ENCODE results near the gene ETV7. TPM values are rescaled to one million over a fixed set of nuclear protein-coding genes. Genes with fewer than 3 reads are reported as not detected.

Gene ETV7
- total RNA-seq, 1 experiment from 2014 or later = not detected

DNA sequence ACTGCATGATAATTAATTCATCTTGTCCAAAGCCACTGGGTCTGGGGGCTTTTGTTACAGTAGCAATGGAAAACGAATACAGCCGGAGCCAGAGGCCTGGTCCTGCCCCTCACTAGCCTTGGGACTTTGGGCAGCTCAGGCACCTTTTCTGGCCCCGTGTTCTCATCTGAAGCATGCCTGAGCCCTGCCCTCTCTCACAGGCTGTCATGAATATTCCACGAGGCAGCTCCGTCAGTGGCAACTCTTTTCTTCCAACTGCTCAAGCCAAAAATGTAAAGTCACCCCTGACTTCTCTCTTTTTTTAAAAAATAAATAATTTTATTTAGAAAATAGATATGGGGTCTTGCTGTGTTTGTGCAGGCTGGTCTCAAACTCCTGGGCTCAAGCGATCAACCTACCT is 56.1 kb downstream of the ETV7 start:
- Histone ChIP-seq H3K27ac (no peak overlapping the region), H3K4me3 (no peak overlapping the region), H3K4me1 (peaks cover 35% of the 10 kb centered on the region), H3K36me3 (no peaks in the 10 kb centered on the region), H3K9me3 (replicated peaks) (no peaks in the 10 kb centered on the region), H3K27me3 (no peaks in the 10 kb centered on the region)
- DNase-seq = no peak

DNA sequence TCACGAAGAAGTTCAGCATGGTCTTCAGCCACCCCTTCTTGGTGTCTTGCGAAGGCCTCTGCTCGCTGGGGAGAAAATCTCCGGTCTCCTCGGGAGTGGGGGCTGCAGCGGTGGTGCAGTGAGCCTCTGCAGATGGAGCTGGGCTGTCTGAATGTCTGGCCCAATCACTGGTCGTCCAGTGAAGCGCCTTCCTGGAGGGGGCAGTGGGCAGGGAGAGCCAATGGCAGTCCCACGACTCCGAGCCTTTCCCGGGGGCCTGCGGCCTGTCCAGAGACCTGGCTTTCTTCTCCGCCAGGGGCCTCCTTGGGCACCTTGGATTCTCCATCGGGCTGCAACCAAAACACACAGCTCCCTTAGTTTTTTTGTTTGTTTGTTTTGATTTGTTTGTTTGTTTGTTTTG is 57.1 kb downstream of the ETV7 start:
- H3K27me3 ChIP-seq = no peaks in the 10 kb centered on the region
- DNase-seq = no peak
- no peak overlapping the region for H3K4me3 ChIP-seq
- H3K4me1 ChIP-seq = peaks cover 44% of the 10 kb centered on the region
- H3K9me3 ChIP-seq (replicated peaks) = no peaks in the 10 kb centered on the region
- H3K36me3 ChIP-seq = no peaks in the 10 kb centered on the region
- no peak overlapping the region for H3K27ac ChIP-seq

- Histone ChIP-seq H3K9me3 (replicated peaks) (no peaks in the 10 kb centered on the region), H3K36me3 (no peaks in the 10 kb centered on the region), H3K4me1 (peaks cover 39% of the 10 kb centered on the region), H3K4me3 (no peak overlapping the region), H3K27ac (no peak overlapping the region), H3K27me3 (no peaks in the 10 kb centered on the region)
- peak in 1 of 2 experiments; percentile 19 for DNase-seq
These were observed 57.6 kb downstream of the ETV7 start for GRCh38 chr6:36329798-36330291.

DNA sequence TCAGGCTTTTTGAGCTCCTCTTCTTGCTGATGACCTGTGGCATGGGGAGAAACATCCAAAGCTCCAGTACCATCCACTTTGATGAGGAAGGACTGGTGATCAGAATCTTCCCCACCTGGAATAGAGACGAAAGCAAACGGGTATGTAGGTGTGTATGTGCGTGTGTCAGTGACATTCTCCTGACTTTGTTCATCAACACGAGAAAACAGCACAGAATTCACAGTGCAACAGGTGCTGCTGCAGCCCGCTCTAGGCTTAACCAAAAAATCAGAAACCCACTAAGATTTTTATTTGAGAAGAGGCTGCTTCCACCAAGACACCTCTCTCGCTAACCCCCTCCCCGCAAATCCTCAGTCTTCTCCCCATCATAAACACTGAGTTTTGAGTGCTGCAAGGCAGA is 58.9 kb downstream of the ETV7 start:
- Histone ChIP-seq H3K27me3 (no peaks in the 10 kb centered on the region), H3K9me3 (replicated peaks) (no peaks in the 10 kb centered on the region)
- DNase-seq = no peak

DNA sequence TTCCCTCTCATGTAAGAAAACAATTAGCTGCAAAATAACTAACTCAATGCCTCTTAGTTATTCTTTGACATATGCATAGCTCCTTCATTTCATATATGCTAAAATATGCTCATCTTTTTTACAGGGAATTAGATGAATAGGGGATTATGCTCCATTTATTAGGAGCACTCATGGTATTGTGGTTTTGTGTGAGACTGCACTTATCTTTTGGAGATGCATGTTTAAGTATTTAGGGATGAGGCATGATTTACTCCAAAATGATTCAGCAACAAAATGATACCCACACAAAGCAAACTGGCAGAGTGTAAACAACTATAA is 59.6 kb downstream of the ETV7 start:
- no peak overlapping the region for H3K27ac ChIP-seq
- no peaks in the 10 kb centered on the region for H3K9me3 ChIP-seq (replicated peaks)
- H3K4me3 ChIP-seq = no peak overlapping the region
- no peak for DNase-seq
- H3K27me3 ChIP-seq = no peaks in the 10 kb centered on the region
- peaks cover 21% of the 10 kb centered on the region for H3K4me1 ChIP-seq
- H3K36me3 ChIP-seq = no peaks in the 10 kb centered on the region

More for the DNA sequence above, 58.9 kb downstream of the ETV7 start:
- Histone ChIP-seq H3K4me1 (peaks cover 27% of the 10 kb centered on the region), H3K27ac (no peak overlapping the region), H3K4me3 (no peak overlapping the region), H3K36me3 (no peaks in the 10 kb centered on the region)

DNA sequence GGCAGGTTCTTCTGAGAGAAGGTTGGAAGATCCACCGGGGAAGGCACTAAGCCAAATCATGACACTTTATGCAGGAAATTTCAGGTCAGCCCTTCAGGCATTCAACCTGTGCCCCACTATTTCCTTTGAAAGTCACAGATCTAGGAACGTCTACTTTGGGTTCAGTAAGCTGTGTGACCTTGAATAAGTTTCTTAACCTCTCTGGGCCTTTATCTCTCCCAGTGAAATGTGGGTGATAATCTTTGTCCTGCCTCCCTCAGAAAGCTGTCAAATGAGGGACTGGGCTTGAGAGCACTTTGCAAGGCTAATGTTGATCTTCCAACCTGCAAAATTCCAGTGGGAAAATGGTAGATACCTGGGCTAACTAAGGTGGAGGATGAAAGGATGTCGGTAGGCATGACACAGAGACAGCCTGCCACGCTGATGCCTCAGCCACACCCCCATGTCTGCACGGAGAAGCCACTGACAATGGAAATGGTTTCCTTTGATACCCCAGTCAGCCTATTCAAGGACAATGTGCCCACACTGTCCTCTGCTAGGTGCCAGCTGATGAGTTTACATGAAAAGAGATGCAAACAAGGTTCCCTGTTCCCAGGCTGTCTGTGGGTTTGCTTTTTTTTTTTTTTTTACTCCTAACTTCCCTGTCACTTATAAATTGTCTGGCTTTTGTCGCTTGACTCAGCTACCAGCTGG is 60.1 kb downstream of the ETV7 start:
- H3K4me1 ChIP-seq = peaks cover 21% of the 10 kb centered on the region
- H3K27ac ChIP-seq = no peak overlapping the region
- DNase-seq = no peak
- no peaks in the 10 kb centered on the region for H3K9me3 ChIP-seq (replicated peaks)
- H3K27me3 ChIP-seq = no peaks in the 10 kb centered on the region
- H3K4me3 ChIP-seq = no peak overlapping the region
- H3K36me3 ChIP-seq = no peaks in the 10 kb centered on the region

DNA sequence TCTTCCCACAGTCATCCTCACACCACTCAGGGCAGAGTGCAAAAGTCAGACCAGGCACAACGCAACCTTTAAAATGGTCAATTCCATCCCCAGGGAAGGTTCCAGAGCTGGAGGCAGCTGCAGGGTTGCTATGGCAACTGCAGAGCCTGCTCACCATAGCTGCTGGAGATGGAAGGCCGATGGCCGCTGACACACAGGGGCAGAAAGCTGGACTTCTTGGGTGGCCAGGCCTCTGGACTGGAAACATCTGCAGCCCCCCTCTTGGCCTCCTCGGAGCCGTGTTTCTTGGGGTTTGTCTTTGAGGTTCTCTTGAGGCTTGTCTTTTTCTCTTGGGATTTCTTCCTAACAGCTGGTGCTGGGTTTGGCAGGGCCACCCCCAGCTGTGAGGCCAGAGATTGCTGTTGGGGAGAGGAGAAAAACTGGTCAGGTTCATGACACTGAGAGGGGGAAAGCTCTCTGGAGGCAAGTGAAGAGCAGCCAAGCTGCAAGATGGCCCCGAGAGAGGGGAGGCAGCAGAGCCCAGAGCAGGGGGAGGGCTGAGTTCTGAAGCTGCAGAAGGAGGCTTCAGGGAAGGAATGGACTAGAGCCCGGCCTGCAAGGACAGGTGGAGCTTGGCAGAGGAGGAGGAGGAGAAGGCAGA is 61.0 kb downstream of the ETV7 start:
- DNase-seq = peak; percentile 83 to 84
- Histone ChIP-seq H3K36me3 (no peaks in the 10 kb centered on the region), H3K27ac (no peak overlapping the region), H3K4me1 (peaks cover 21% of the 10 kb centered on the region), H3K4me3 (no peak overlapping the region), H3K9me3 (replicated peaks) (no peaks in the 10 kb centered on the region), H3K27me3 (no peaks in the 10 kb centered on the region)

DNA sequence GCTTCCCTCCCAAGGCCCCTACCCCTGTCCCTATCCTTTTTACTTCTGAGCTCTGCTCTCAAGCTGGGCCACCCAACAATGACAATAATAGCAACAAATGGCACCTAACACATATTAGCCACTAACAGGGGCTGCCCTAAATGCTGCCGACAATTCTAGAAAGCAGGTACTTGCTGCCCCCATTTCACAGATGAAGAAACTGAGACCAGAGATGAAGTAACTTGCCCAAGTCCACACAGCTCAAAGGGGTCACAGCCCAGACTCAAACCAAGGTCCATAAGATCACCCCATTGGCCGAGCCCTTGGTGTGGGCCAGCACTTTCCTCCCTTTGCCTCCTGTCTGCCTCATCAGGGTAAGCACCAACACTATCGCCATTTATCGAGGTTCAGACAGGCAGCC is 62.8 kb downstream of the ETV7 start:
- Histone ChIP-seq H3K9me3 (replicated peaks) (no peaks in the 10 kb centered on the region), H3K36me3 (no peaks in the 10 kb centered on the region), H3K4me1 (peaks cover 21% of the 10 kb centered on the region), H3K27ac (no peak overlapping the region), H3K4me3 (no peak overlapping the region), H3K27me3 (no peaks in the 10 kb centered on the region)
- DNase-seq = no peak

DNA sequence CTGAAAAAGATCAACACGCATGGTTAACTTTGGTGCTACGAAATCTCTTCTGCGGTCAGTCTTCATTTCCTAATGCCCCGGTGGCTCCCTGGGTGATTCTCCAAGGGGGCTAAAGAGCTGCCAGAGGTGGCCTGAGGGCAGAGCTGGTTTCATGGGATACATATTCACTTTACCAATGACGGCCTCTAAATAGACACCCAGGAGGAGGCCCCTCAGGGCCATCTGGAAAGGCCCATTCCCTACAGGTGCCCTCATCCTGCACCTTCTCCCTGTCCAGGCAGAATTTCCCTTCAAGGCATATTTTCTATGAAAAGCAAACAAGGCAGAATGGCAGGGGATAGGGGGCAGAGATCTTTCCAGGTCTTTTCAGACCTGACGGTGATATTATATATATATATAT is 63.3 kb downstream of the ETV7 start:
- no peaks in the 10 kb centered on the region for H3K9me3 ChIP-seq (replicated peaks)
- H3K27me3 ChIP-seq = no peaks in the 10 kb centered on the region
- H3K4me1 ChIP-seq = peaks cover 21% of the 10 kb centered on the region
- H3K36me3 ChIP-seq = no peaks in the 10 kb centered on the region
- H3K27ac ChIP-seq = no peak overlapping the region
- no peak for DNase-seq
- no peak overlapping the region for H3K4me3 ChIP-seq

GRCh38 chr6:36323062-36323461 is 64.4 kb downstream of the ETV7 start:
- no peaks in the 10 kb centered on the region for H3K9me3 ChIP-seq (replicated peaks)
- no peaks in the 10 kb centered on the region for H3K27me3 ChIP-seq
- peaks cover 21% of the 10 kb centered on the region for H3K4me1 ChIP-seq
- DNase-seq = no peak
- H3K4me3 ChIP-seq = no peak overlapping the region
- H3K36me3 ChIP-seq = no peaks in the 10 kb centered on the region
- no peak overlapping the region for H3K27ac ChIP-seq

DNA sequence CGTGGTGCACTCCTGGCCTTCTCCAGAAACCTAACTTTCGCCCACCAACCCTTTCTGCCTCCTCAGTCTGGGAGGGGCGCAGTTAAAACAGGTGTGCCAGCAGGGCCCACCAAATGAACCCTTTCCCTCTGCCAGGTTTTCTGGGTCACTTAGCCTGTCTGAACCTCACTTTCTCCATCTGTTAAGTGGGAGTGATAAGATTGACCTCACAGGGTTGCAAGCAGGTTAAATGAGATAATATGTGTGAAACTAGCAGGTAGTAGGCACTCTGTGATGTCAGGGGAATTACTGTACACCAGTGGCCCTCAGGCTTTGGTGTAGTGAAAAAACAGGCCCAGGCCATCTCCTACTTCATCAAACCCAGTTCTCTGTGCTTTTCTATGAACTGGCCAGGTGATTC is 64.9 kb downstream of the ETV7 start:
- no peaks in the 10 kb centered on the region for H3K36me3 ChIP-seq
- no peak overlapping the region for H3K27ac ChIP-seq
- peaks cover 21% of the 10 kb centered on the region for H3K4me1 ChIP-seq
- no peak for DNase-seq
- no peak overlapping the region for H3K4me3 ChIP-seq
- no peaks in the 10 kb centered on the region for H3K27me3 ChIP-seq
- no peaks in the 10 kb centered on the region for H3K9me3 ChIP-seq (replicated peaks)

DNA sequence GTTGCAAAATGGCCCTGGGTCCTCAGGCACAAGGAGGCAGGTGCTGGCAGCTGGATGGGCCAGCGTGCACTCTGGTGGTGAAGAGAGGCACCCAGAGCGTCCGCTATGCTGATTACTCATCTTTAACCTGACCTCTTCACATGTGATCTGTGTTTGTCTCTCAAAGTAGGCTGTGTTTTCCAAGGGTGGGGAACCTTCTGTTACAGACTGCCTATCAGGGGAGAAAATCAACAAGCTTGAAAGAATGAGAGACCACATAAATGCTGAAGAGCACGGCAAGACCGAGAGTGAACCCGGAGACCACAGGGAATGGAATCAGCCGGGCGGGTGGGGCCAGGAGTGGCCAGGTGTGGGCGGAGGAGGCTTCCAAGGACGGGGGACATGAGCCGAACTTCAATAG is 67.0 kb downstream of the ETV7 start:
- peaks cover under 1% of the 10 kb centered on the region for H3K4me1 ChIP-seq
- H3K27me3 ChIP-seq = no peaks in the 10 kb centered on the region
- no peaks in the 10 kb centered on the region for H3K9me3 ChIP-seq (replicated peaks)
- H3K27ac ChIP-seq = no peak overlapping the region
- H3K36me3 ChIP-seq = no peaks in the 10 kb centered on the region
- no peak for DNase-seq
- no peak overlapping the region for H3K4me3 ChIP-seq

DNA sequence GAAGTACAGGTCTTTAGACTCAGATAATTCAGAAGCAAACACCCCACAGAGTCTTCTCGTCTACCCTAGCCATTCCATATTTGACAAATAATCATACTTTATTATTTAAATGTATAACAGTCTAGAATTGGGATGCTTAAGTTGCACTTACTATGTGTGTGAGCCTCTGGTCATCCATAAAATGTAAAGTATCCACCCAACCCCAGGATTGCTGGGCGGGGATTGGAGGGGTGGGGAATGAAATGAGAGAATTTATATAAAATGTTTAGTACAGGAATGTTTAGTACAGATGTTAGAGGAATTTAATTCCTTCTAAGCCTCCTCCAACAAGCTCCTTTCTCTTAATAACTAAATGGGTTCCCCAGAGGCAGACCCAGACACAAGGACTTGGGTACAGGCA is 67.6 kb downstream of the ETV7 start:
- no peaks in the 10 kb centered on the region for H3K27me3 ChIP-seq
- no peak overlapping the region for H3K27ac ChIP-seq
- H3K9me3 ChIP-seq (replicated peaks) = no peaks in the 10 kb centered on the region
- H3K4me1 ChIP-seq = no peaks in the 10 kb centered on the region
- no peak for DNase-seq
- H3K4me3 ChIP-seq = no peak overlapping the region
- H3K36me3 ChIP-seq = no peaks in the 10 kb centered on the region

DNA sequence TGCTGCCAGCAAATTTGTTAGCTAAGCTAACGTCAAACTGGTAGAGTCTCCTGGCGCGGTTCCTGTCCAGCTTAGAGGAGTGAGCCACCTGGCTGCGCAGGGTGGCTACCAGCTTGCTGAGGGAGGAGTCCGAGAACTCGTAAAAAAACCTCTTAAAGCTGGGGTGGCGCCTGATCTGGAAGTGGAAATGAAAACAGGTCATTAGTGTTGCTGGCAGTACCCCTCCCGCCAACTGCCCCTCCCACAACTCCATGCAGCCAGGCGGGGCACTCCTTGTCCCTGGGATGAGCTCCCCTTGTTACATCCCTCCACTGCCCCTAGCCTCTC is 68.1 kb downstream of the ETV7 start:
- H3K27ac ChIP-seq = no peak overlapping the region

DNA sequence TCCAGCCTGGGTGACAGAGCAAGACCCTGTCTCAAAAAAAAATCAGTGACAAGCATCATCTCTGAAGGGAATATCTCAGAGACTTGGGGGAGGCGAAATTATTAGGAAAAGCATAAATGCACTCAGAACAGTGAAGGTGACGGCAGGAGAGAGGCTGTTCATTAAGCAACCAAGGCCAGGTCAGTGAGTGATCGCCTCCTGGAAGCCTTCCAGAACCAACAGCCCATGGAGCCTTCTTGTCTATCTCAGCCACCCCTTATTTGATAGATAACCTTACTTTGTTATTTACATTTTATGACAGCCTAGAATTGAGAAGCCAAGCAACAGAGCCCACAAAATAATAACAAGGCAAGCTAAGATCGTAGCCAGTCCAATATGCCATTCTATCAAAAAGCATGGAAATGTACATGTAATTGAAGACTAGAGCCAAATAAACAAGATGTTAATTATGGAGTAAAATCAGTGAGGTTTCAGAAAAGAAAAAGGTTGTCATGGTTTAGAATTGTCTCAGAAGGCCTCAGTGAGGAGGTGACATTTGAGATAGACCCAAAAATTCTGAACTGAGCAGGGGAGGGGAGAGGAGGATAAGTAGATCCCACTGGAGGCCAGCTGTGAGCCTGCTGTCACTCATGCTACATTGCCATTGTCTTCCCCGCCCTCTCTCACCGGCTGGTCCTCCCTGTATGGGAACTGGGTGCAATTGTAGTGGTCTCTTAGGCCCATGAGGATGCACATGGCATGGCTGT is 68.6 kb downstream of the ETV7 start:
- Histone ChIP-seq H3K4me1 (no peaks in the 10 kb centered on the region), H3K27ac (no peak overlapping the region), H3K9me3 (replicated peaks) (no peaks in the 10 kb centered on the region), H3K4me3 (no peak overlapping the region), H3K36me3 (no peaks in the 10 kb centered on the region), H3K27me3 (no peaks in the 10 kb centered on the region)
- no peak for DNase-seq

More for the DNA sequence above, 68.1 kb downstream of the ETV7 start:
- Histone ChIP-seq H3K27me3 (no peaks in the 10 kb centered on the region), H3K36me3 (no peaks in the 10 kb centered on the region), H3K4me3 (no peak overlapping the region), H3K9me3 (replicated peaks) (no peaks in the 10 kb centered on the region), H3K4me1 (no peaks in the 10 kb centered on the region)
- DNase-seq = no peak
